Esophagus squamous epithelium (tissue), 5 donors: ENCODE data around the gene IL11. TPM values are rescaled to one million over a fixed set of nuclear protein-coding genes. Genes with fewer than 3 reads are reported as not detected.
"Not testable (repeated sequence)": the region's sequence is repeated elsewhere in the genome, so short reads cannot be mapped to it uniquely, and the experiment has no call there.

Experiments used
- DNase-seq: peaks from one replicate; lab custom pipeline; 2025; lab: John Stamatoyannopoulos, UW
- H3K27ac ChIP-seq, 4 donors: fragments of 200-600 bp; sonication (generic); one replicate each; pipeline ENCODE4 v1.5.1; 2016 to 2019; ENCODE audit warnings: mild to moderate bottlenecking in 1 of 4
- H3K27me3 ChIP-seq, 4 donors: fragments of 200-600 bp; sonication (generic); 1 replicate in 3 of 4; 2 replicates in 1 of 4; pipeline versions ENCODE4 v1.5.1 to v1.6.0; 2017 to 2021; ENCODE audit warnings: antibody characterized with exemption in 1 of 4
- H3K36me3 ChIP-seq, 3 donors: fragments of 200-600 bp; sonication (generic); one replicate each; pipeline ENCODE4 v1.5.1; 2016 to 2019
- H3K4me1 ChIP-seq, 3 donors: fragments of 200-600 bp; sonication (generic); one replicate each; pipeline ENCODE4 v1.5.1; 2017 to 2019
- H3K4me3 ChIP-seq, 4 donors: fragments of 200-600 bp; sonication (generic); 1 replicate in 3 of 4; 2 replicates in 1 of 4; pipeline ENCODE4 v1.5.1; 2016 to 2019; ENCODE audit warnings: mild to moderate bottlenecking in 2 of 4, moderate library complexity in 1 of 4
- H3K9me3 ChIP-seq, 3 donors: fragments of 200-600 bp; sonication (generic); one replicate each; pipeline ENCODE4 v1.5.1; 2016 to 2019
- CTCF ChIP-seq, 6 experiments: fragments of 450-650 bp in 4 of 6; fragments of 200-600 bp in 2 of 6; sonication (generic) in 2 of 6; IDR thresholded peaks; one replicate each; pipeline ENCODE4 v1.5.1; 2016 to 2019; ENCODE audit warnings: antibody characterized with exemption in 6 of 6, mild to moderate bottlenecking in 4 of 6, moderate library complexity in 4 of 6
- POLR2A ChIP-seq, 4 donors: fragments of 450-650 bp; IDR thresholded peaks; one replicate each; pipeline ENCODE4 v1.6.1; 2017; ENCODE audit warnings: antibody characterized with exemption in 4 of 4, mild to moderate bottlenecking in 4 of 4, moderate library complexity in 3 of 4
- WGBS, 2 donors: methylation state at CpG; one replicate each; pipeline ENCODE4 v1.1.5; 2018; 5-methylcytosine and 5-hydroxymethylcytosine counted together
- intact Hi-C: fragments of 100-400 bp; cut with DNase I; formaldehyde crosslinking; loops from one replicate; pipeline ENCODE4 v1.15.0; 2022
- total RNA-seq, 4 donors: library from RNA; depleted of rRNA; stranded (reverse); fragments of >200 nt; gene quantifications; one replicate each; pipeline ENCODE4 v1.1.0, GENCODE V29; 2016
- donor health status: DM: yes; HTN: yes; CAD: no.

The IL11 gene
- total RNA-seq: not detected

GRCh38 chr19:55370305-55370988 lies at the start of gene IL11:
Gene IL11 (minus strand): TSS chr19:55370463. CDS start chr19:55370310, 153 bp downstream.
- 13 to 15% methylated on average over 10 to 15 of the region's 32 CpGs for WGBS, 2 donors
- no peak for DNase-seq
- no peaks in the 10 kb centered on the region for H3K36me3 ChIP-seq
- peak within 1 kb of the TSS in 3 of 4 donors; percentile 12 to 58 (median 39) for H3K4me3 ChIP-seq
- no peak within 1 kb of the TSS for H3K27ac ChIP-seq
- H3K9me3 ChIP-seq: no peaks in the 10 kb centered on the region
- H3K27me3 ChIP-seq: peaks cover 17 to 98% (median 40%) of the 10 kb centered on the region in 4 donors
- peaks cover 17 to 38% (median 20%) of the 10 kb centered on the region in 3 donors for H3K4me1 ChIP-seq
- no peak for TF ChIP-seq CTCF (IDR thresholded peaks at IDR 0.05)
- TF ChIP-seq POLR2A (IDR thresholded peaks at IDR 0.05): no peak
- intact Hi-C loops: loop anchor here (10.0 kb wide), 1 partner anchor 66 kb away; no protein-coding TSS in a partner anchor

DNA sequence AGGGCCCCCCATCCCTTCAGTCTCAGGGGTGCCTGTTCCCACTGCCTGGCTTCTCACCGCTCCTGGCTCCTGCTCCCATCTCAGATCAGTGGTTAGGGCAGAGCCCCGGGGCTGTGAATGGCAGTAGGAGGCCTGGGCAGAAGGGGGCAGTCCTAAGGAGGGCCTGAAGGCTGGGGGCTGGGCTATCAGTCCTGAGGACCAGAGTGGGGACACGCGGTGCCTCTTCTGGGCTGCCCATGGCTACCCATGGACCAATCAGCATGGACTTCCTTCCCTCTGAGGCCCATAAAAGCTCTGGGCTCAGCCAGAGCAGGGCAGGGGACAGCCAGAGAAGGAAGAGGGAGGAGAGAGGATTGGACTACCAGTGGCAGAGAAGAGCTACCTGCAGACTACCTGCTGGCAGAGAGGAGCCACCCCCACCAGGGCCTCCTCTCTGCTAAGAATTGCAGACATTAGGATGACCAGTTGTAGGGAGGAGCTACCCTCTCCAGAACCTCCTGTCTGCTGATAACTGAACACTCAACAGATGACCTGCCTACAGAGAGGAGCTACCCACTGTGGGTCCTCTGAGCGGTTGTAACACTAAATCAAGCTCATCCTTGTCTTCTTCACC lies 49.5 kb upstream of the IL11 start:
- Histone ChIP-seq H3K27me3 (peaks cover 0 to 59% (median 0%) of the 10 kb centered on the region in 4 donors), H3K27ac (no peak overlapping the region), H3K4me3 (no peak overlapping the region), H3K9me3 (no peaks in the 10 kb centered on the region), H3K36me3 (no peaks in the 10 kb centered on the region), H3K4me1 (peaks cover 0 to 13% (median 0%) of the 10 kb centered on the region in 3 donors)
- TF ChIP-seq CTCF (IDR thresholded peaks at IDR 0.05) (no peak), POLR2A (IDR thresholded peaks at IDR 0.05) (no peak)
- intact Hi-C loops: loop anchor here (10.0 kb wide), 1 partner anchor 135 kb away; the partner anchor contains the start of genes BRSK1 and HSPBP1
- WGBS, 2 donors: 72 to 80% methylated on average over 1 to 3 of the region's 5 CpGs
- DNase-seq: no peak

GRCh38 chr19:55419103-55419502 lies 48.8 kb upstream of the IL11 start:
- intact Hi-C loops: loop anchor here (10.0 kb wide), 1 partner anchor 134 kb away; the partner anchor contains the start of genes BRSK1 and HSPBP1
- H3K36me3 ChIP-seq: no peaks in the 10 kb centered on the region
- WGBS, 2 donors: 37 to 62% methylated on average over 3 of the region's 5 CpGs
- no peak overlapping the region for H3K27ac ChIP-seq
- DNase-seq: no peak
- peaks cover 0 to 12% (median 0%) of the 10 kb centered on the region in 3 donors for H3K4me1 ChIP-seq
- H3K27me3 ChIP-seq: peaks cover 0 to 53% (median 0%) of the 10 kb centered on the region in 4 donors
- no peaks in the 10 kb centered on the region for H3K9me3 ChIP-seq
- no peak for TF ChIP-seq POLR2A (IDR thresholded peaks at IDR 0.05)
- no peak overlapping the region for H3K4me3 ChIP-seq

DNA sequence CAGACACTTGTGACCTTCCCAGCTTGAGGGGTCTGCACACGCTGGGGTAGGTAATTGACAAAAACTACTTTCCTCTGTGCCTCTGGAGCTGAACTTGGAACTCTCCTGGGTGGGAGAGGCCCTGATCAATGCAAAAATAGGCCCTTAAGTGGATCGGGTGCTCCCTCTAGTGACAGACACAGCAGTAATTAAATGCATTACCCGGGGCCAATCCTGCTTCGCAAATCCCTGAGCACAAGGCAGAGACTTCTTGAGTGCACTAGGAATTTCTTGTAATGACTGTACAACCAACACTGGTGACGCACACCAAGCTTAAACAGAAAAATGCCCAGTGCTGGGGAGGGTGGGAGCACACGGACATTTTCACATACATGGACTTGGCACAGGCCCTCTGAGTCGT lies 47.9 kb upstream of the IL11 start:
- peaks cover 0 to 4% (median 0%) of the 10 kb centered on the region in 3 donors for H3K4me1 ChIP-seq

GRCh38 chr19:55410168-55410567 lies 39.9 kb upstream of the IL11 start:
- Histone ChIP-seq H3K36me3 (peaks cover 0 to 10% (median 0%) of the 10 kb centered on the region in 3 donors), H3K27me3 (no peaks in the 10 kb centered on the region), H3K9me3 (no peaks in the 10 kb centered on the region), H3K4me1 (peaks cover 17 to 30% (median 18%) of the 10 kb centered on the region in 3 donors), H3K27ac (no peak overlapping the region), H3K4me3 (no peak overlapping the region)
- 85 to 100% methylated on average over 2 of the region's 2 CpGs for WGBS, 2 donors
- intact Hi-C loops: loop anchor here (10.0 kb wide), 1 partner anchor 125 kb away; the partner anchor contains the start of genes BRSK1 and HSPBP1
- no peak for TF ChIP-seq POLR2A (IDR thresholded peaks at IDR 0.05)
- TF ChIP-seq CTCF (IDR thresholded peaks at IDR 0.05): no peak
- no peak for DNase-seq

More for the DNA sequence above, 47.9 kb upstream of the IL11 start:
- H3K27me3 ChIP-seq: peaks cover 0 to 53% (median 0%) of the 10 kb centered on the region in 4 donors
- intact Hi-C loops: loop anchor here (10.0 kb wide), 1 partner anchor 133 kb away; the partner anchor contains the start of genes BRSK1 and HSPBP1
- no peaks in the 10 kb centered on the region for H3K36me3 ChIP-seq
- no peaks in the 10 kb centered on the region for H3K9me3 ChIP-seq
- no peak overlapping the region for H3K27ac ChIP-seq
- H3K4me3 ChIP-seq: no peak overlapping the region
- TF ChIP-seq CTCF (IDR thresholded peaks at IDR 0.05): peak; percentile 46 to 80 (median 68)
- no peak for TF ChIP-seq POLR2A (IDR thresholded peaks at IDR 0.05)
- WGBS, 2 donors: 6 to 10% methylated on average over 4 to 7 of the region's 7 CpGs
- no peak for DNase-seq

DNA sequence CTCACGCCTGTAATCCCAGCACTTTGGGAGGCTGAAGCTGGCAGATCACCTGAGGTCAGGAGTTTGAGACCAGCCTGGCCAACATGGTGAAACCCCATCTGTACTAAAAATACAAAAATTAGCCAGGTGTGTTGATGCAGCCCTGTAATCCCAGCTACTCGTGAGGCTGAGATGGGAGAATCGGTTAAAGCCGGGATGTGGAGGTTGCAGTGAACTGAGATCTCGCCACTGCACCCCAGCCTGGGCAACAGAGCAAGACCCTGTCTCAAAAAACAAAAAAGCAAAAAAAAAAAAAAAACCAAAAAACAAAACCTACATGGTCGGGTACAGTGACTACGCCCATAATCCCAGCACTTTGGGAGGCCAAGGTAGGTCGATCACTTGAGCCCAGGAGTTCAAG lies 38.9 kb upstream of the IL11 start:
- 91 to 96% methylated on average over 8 of the region's 8 CpGs for WGBS, 2 donors
- H3K4me3 ChIP-seq: not testable (repeated sequence)

More for the DNA sequence above, 38.9 kb upstream of the IL11 start:
- Histone ChIP-seq H3K27ac (peak overlapping the region in 1 of 4 donors; percentile 99), H3K4me1 (peaks cover 17 to 38% (median 18%) of the 10 kb centered on the region in 3 donors), H3K36me3 (peaks cover 0 to 20% (median 3%) of the 10 kb centered on the region in 3 donors)
- intact Hi-C loops, H3K9me3 ChIP-seq, H3K27me3 ChIP-seq, DNase-seq: not testable (repeated sequence)
